Erythroblast (primary cell): ENCODE data around the gene ESRRB.

Source experiments
- GATA1 ChIP-seq: IDR thresholded peaks from 2 replicates; pipeline ENCODE4 v1.6.1; 2011; ENCODE audit warnings: low read depth, mild to moderate bottlenecking, control low read depth, low read length, moderate library complexity
- POLR2A ChIP-seq: IDR thresholded peaks from 2 replicates; pipeline ENCODE4 v1.6.1; 2011; ENCODE audit warnings: mild to moderate bottlenecking, low read length

DNA sequence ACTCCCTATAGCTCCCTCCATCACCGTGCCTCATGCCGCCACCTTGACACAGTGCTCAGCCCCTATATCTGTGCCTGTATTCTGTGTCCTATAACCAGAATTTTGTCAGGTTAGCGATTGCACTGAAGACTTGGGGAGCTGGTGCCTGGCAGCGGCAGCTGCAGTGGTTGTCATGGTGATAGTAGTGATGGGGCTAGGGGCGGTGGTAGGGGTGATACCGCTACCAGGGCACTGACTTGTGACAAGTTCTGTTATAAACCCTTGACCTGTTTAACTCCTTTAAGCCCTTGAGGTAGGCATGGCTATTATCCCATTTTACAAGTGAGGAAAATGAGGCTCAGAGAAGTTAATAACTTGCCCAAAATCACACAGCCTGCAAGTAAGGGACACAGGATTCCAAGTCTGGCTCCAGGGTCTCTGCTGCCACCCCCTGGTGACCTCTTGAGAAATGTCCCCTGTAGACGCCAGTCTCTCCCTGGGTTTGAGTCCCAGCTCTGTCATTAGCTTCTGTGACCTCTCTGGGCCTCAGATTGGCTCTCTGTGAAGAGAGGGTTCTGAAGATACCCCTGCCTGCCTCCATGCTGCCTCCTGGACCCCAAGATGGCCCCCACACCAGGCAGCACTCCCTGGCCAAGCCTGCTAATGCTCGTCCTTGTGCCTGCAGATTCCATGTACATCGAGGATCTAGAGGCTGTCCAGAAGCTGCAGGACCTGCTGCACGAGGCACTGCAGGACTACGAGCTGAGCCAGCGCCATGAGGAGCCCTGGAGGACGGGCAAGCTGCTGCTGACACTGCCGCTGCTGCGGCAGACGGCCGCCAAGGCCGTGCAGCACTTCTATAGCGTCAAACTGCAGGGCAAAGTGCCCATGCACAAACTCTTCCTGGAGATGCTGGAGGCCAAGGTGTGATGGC, 121.9 kb downstream of the ESRRB start:
- TF ChIP-seq POLR2A (no peak), GATA1 (no peak)
